A673 (cell line): ENCODE data around the gene LRRFIP1.

ENCODE experiments used
- EZH2 ChIP-seq: fragments of 200-600 bp; sonication (generic); IDR thresholded peaks from 2 replicates; pipeline ENCODE4 v1.6.1; 2017; ENCODE audit warnings: borderline replicate concordance, low read depth, mild to moderate bottlenecking, mixed read lengths, antibody characterized with exemption, low read length; ENCODE audit not compliant: poor library complexity, severe bottlenecking
- TF ChIP-seq, protein P1 (sequence below): fragments of 300-800, 200-600 bp; sonication (generic); conservative IDR thresholded peaks from 2 replicates; pipeline ENCODE4 v1.5.1; 2017; ENCODE audit warnings: low read depth, mild to moderate bottlenecking, antibody characterized with exemption, low read length, moderate library complexity, mixed read lengths

DNA sequence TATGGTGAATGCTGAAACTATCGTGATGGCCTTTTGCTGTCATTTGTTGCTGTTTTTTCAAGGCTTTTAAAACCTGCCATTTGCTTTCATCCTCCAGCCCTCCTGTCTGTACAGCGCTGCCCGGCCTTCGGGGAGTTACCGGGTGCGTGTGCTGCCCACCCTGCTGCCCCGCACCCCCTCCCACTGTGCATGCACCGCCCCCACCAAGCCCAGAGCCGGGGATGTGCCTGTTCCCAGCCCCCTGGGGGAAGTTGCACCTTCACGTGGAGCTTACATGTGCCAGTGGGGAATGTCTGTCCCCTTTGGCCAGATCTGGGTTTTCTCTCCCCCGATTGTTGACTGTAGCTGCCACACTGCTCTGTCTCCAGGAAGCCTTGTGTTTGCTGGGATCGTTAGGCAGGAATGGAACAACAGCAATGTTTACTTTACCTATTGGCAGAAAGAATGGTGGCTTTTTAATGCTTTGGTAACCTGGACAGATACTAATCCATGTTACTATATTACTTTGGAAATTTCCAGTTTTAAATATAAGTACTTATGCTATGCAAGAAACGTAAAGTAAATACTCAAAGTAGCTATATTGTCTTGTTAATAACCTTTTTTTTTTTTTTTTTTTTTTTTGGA, 106.4 kb downstream of the LRRFIP1 start:
- TF ChIP-seq EZH2, result no peak
- TF ChIP-seq, protein P1, sequence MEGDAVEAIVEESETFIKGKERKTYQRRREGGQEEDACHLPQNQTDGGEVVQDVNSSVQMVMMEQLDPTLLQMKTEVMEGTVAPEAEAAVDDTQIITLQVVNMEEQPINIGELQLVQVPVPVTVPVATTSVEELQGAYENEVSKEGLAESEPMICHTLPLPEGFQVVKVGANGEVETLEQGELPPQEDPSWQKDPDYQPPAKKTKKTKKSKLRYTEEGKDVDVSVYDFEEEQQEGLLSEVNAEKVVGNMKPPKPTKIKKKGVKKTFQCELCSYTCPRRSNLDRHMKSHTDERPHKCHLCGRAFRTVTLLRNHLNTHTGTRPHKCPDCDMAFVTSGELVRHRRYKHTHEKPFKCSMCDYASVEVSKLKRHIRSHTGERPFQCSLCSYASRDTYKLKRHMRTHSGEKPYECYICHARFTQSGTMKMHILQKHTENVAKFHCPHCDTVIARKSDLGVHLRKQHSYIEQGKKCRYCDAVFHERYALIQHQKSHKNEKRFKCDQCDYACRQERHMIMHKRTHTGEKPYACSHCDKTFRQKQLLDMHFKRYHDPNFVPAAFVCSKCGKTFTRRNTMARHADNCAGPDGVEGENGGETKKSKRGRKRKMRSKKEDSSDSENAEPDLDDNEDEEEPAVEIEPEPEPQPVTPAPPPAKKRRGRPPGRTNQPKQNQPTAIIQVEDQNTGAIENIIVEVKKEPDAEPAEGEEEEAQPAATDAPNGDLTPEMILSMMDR, result no peak
